ENCODE data around the gene AADAT.

DNA sequence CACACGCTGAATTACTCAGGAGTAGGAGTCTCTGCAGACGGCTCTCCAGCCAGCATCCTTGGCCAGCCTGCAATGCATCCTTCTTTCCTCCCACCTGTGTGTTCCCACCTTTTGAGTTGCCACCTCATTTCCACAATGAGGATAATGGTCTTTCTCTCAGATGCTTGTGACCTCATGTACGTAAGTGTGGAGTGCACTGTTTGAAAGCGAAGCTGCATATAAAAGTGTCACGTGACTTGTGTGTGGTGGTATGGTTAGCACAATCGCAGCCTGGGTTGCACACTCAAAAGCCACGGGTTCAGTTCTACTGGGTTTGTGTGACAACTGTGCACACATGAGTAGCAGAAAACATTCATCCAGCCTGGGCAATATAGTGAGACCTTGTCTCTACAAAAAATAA is 51.5 kb downstream of the AADAT start:
- no peak for TF ChIP-seq ZNF274 (IDR thresholded peaks at IDR 0.05; ENCODE audit: low read depth, low read length)
- no peak for TF ChIP-seq YY1 (IDR thresholded peaks at IDR 0.05; ENCODE audit: insufficient read depth, insufficient read length)
